NCI-H345 treated with DMSO at 0.1 percent for 48 hours (cell line): Measurements from ENCODE around the gene THOC3.
"Not testable (repeated sequence)": the region's sequence is repeated elsewhere in the genome, so short reads cannot be mapped to it uniquely, and the experiment has no call there.

Source experiments
- DNase-seq: peaks from one replicate; lab custom pipeline; 2025; ENCODE audit not compliant: unreplicated experiment; lab: John Stamatoyannopoulos, UW

THOC3 gene, protein sequence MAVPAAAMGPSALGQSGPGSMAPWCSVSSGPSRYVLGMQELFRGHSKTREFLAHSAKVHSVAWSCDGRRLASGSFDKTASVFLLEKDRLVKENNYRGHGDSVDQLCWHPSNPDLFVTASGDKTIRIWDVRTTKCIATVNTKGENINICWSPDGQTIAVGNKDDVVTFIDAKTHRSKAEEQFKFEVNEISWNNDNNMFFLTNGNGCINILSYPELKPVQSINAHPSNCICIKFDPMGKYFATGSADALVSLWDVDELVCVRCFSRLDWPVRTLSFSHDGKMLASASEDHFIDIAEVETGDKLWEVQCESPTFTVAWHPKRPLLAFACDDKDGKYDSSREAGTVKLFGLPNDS

DNA sequence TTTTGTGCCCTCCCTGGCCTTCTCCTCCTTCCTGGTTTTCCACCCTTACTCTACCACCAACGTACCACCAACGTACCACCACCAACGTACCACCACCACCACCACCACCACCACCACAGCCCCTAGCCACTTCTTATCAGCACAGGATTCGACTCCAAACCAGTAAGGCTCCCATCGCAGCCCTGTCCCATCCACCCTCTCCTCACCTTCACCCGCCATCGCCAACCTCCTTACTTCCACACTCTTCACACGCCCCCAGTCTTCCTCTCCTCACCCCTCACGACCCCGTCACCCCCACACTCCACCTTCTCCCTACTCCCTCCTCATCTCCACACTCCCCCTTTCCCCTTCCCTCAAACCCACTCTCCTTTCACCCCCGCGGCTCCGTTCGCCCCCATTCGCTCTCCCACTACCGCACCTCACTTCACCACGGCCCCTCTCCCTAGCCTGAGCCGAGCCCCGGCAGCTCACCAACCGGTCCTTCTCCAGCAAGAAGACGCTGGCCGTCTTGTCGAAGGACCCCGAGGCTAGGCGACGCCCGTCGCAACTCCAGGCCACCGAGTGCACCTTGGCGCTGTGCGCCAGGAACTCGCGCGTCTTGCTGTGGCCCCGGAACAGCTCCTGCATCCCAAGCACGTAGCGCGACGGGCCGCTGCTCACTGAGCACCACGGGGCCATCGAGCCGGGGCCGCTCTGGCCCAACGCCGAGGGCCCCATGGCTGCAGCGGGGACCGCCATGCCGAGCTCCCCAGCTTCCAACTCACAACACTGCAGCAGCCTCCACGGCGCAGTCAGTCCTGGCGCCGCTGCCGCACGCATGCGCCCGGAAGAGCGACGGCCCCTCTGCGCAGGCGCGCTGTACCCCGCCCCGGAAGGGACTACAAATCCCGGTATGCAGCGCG, at the start of gene THOC3:
Gene THOC3 (minus strand): TSS at position 845 of the 902 bp plus-strand sequence. CDS start 107 bp downstream, at position 738.
- not testable (repeated sequence) for DNase-seq

DNA sequence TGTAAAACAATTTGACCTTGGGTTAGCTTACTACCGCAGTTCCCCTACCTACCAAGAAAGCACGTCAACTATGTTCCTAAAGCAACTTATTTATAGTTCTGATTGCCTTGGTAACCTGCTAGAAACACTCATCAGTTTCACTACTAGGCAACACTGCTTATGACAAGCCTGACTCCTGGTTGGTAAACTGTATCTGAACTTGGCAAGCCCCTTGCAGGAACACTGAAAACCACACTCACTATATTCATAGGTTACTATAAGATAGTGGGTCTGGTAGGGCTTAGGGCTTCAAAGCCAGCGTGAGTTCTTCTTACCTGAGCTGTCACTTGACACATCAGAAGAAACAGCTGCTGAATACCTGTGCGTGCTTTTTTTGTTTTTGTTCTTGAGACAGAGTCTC, 49.2 kb upstream of the THOC3 start:
- not testable (repeated sequence) for DNase-seq

DNA sequence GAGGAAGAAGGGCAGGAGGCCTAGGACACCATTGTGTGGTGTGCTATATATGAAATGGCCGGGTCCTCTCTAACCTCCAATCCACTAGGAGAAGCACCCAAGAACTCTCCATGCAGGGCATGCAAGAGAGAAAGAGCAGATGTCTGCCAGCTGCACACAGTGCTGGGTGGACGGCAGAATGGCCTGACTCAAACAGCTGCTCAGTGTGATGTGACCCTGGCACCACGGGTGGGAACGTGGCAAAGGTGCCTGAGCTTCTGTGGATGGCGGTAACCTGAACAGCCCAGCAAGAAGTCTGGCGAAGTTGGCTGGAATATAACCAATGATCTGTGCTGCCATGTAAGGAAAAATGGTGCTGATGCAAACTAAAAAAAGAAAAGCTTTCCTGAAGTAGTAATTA, 46.2 kb upstream of the THOC3 start:
- not testable (repeated sequence) for DNase-seq

DNA sequence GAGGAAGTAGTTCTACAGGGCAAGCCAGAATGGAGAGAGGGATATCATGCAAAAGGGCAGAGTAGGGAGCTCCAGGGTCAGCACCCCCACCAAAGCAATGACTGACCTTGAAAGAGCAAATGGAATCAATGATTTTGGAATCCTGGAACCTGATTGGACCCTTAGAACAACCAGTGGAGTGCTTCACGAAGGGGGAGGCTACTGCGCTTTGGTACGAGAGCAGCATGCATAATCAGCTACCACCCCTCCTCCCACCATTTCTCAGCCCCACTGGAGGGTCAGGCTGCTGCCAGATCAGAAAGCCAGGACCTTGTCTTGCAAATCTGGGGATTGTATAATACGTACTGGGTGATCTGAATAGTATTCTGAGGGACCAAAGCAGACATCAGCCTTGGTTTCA, 43.0 kb upstream of the THOC3 start:
- DNase-seq: not testable (repeated sequence)

DNA sequence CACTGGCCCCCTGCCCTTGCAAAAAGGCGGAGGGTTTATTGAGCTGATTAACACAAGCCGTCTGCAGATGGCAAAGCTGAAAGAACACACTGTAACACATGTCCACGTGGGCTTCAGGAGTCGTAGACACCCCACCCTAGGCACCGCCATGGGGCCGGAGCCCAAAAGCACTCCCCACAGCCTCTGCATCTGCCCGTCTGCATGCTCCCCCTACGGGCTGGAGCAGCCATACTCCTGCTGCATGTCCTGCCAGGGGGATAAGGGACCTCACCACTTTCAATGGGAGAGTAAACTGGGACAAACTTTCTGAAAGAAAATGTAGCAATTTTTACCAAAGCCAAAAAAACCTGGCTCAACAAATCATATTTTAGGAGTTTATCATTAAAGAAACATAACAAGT, 42.1 kb upstream of the THOC3 start:
- not testable (repeated sequence) for DNase-seq

DNA sequence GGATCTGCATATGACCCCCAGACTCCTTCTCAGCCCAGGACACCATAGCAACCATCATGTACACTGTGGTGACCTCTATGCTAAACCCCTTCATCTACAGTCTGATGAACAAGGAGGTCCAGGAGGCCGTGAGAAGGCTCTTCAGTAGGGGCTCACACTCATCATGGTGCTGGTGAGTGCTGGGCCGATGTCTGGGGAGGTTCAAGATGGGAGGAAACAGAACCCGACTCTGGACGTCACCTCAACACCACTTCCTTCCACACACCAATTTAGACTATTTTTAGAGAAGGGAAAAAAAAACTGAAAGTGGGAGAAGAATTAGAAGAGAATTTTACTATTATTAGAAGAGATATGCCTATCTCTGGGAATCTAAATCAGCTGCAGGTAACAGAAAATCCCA, 39.1 kb upstream of the THOC3 start:
- DNase-seq: not testable (repeated sequence)

DNA sequence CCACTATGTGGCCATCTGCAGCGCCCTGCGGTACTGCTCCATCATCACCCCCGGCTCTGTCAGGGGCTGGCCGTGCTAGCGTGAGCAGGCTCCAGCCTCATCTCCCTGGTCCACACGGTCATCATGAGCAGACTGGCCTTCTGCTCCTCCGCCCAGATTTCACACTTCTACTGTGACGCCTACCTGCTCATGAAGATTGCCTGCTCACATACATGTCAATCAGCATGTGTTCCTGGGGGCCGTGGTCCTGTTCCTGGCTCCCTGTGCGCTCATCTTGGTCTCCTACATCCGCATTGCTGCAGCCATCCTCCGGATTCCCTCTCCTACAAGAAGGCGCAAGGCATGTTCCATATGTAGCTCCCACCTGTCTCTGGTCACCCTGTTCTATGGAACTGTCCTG, 38.7 kb upstream of the THOC3 start:
- not testable (repeated sequence) for DNase-seq

DNA sequence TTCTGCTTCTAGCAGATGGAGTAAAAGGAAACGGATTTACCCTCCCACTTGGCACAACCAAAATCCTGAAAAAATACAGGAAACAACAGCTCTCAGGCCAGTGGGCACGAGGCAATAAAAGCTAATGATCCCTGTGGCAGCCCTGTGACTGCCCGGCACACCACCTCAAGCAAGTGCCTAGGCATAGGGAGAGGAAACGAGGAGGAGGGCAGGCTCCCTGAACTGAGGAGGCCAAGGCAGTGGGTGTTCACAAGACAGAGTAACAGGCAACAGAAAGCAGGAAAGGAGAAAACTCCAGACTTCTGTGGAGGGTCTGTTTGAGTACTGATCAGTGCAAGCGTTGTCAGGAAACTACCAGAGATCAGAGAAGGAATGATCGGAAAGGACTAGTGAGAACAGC, 29.9 kb upstream of the THOC3 start:
- not testable (repeated sequence) for DNase-seq

DNA sequence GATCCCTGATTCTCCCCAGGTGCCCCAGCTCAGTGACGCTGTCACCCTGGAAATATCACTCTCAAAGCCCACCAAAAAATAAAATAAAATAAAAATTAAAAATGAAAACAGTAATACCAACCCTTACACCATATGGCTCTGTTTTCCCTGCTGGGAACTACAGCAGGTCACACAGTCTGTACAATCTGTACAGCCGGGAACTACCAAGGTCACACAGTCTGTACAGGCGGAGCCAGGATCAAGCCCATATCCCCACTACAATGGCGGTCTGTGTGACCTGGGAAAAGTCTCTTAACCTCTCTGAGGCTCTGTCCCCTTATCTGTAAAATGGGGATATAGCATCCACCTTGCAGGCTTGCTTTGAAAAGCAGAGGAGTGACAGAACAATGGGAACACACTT, 29.4 kb upstream of the THOC3 start:
- DNase-seq: not testable (repeated sequence)

DNA sequence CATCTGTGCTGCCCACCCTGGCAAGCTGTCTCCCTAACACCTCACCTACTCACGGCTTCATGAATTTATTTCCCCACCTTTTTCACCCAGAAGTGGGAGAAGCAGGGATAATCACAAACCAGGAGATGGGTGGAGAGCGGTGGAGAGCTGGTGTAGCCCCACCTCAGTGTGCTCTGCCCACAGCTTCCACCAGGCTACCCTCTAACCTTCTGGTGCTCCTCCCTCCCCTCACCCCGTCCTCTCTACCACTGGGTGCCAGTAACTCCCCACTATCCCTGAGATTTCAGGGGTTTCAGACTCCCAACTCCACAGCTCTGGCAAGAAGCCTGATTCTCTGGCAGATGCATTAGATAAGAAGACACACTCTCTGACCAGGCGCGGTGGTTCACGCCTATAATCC, 28.7 kb upstream of the THOC3 start:
- not testable (repeated sequence) for DNase-seq

DNA sequence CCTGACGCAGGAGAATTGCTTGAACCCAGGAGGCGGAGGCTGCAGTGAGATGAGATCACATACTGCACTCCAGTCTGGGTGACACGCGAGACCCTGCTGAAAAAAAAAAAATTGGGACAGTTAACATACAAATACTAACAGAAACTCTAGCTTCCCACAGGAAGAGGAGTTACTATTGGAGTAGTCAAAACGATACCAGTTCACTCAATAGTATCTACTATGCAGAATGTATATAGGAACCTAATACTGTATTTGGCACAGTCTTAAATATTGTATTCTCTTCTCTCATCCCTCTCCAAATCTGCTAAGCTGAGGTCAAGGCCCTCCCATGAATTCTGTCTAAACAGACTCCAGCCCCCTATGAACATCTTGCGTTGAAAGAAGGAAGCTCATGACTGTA, 27.4 kb upstream of the THOC3 start:
- DNase-seq: not testable (repeated sequence)

DNA sequence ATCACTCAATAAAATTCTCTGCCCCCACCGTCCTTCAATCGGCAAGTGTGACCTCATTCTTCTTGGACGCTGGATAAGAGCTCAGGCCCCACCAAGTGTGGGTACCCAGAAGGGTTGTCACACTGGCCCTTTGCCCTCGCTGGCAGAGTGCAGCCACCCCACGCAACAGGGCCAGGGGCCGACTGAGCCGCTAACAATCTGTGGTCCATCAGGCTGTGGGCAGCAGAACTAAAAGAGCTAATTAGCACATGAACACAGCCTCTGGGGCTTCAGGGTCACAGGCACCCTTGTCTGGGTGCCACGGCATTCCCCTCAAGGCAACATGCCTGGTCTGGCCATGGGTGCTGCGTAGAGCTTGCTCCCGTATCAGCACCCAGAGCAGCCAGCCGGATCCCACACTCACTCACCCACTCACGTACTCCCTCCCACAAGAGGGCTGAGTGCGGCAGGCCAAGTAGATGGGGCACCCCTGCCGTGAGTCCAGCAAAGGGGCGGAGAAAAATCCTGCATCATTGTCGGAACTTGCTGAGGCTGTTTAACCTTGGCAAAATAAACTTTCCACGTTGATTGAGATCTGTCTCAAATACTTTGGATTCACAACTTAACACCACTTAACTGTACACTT, 11.4 kb upstream of the THOC3 start:
- not testable (repeated sequence) for DNase-seq

DNA sequence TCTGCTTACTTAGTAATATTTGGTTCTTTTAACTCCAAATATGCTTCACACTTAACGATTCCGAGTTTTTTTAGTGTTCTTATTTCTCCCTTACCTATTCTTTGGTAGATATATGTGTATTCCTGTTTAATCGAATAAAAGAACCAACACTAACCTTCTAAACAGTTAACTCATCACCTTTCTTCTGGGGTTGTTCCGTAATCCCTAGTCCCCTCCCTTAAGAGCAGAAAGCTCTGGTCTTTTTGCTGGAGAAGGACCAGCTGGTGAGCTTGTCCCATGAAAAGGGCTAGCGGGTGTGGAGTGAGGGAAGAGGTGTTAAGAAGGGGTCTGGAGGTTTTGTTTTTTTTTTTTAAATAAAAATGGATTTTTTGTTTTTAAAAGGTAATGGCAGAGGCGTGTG, 266 bp upstream of the THOC3 start:
- not testable (repeated sequence) for DNase-seq

DNA sequence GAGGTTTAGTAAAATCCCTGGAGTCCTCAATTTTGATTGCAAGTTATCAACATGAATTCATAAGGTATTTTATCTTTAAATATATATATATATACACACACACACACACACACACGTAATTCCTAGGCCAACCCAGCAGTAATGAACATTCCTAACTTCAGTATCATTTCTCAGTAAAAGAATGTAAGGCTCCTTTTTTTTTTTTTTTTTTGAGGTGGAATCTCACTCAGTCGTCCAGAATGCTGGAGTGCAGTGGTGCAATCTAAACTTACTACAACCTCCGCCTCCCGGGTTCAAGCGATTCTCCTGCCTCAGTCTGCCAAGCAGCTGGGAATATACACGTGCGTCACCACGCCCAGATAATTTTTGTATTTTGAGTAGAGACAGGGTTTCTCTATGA, 5.8 kb downstream of the THOC3 start:
- DNase-seq: not testable (repeated sequence)

DNA sequence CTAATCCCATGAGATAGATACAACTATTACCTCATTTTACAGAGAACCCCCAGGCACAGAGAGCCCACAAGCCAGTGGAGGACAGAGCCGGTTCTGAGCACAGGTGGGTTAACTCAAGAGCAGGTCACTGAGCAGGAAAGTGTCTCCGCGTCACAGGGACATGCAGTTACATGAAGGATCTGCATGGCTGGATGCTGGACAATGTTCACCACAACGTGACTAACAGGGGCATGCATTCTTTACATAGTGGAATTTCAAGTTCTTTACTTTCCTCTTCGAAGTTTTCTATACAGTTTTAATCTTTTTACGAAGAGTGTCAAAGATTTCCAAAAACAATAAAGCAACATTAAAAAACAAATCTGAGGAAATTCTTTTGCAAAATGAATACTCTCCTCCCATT, 7.9 kb downstream of the THOC3 start:
- DNase-seq: not testable (repeated sequence)

DNA sequence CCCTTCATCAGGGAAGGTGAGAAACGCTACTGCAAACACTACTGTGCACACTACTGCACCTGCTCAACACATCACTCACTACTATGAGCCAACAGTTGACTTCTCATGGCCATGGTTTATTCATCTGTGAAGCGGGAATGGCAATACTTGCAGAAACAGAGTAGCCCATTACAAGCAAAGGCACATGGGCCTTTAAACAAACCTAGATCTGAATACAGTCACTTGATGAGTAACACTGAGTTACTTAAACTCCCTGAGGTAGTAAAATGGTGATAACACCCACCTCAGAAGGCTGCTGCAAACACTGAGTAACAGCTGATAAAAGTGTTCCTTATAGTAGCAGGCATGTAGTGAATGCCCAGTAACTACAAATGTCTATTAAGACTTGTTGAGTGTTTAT, 9.6 kb downstream of the THOC3 start:
- DNase-seq: not testable (repeated sequence)

DNA sequence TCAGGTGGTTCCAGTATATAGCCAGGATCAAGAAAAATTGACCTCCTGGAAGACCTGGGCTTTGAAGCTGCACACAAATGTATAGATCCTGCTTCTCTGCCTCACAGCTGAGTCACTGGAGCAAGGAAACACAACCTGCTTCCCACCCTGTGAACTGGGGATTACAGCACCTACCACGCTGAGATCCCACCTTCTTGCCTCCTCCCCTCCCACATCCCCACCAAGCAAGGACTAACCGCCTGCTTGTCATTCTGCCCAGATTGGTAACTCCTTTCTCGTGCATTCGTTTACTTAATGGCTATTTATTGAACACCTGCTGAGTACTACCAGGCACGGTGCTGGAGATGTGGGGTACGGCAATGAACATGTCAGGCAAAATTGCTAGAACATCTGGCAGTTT, 14.0 kb downstream of the THOC3 start:
- not testable (repeated sequence) for DNase-seq

DNA sequence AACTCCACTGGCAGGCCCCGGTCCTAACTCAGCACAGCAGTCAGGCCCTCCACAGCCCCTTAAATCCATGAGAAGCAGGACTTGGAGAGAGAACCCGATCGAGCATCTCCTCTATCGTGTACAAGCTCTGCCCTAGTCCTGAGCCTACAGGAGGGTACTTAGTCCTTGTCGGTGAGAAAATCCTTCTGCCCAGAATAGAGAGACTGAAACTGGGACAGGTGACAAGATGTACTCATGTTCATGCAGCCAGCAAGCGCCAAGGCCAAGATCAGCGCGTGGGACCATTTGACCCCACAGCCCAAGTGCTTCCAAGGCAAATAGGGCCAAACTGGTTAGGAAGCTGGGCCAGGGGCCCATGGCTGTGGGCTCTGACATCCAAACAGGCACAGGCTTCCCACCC, 15.3 kb downstream of the THOC3 start:
- not testable (repeated sequence) for DNase-seq

DNA sequence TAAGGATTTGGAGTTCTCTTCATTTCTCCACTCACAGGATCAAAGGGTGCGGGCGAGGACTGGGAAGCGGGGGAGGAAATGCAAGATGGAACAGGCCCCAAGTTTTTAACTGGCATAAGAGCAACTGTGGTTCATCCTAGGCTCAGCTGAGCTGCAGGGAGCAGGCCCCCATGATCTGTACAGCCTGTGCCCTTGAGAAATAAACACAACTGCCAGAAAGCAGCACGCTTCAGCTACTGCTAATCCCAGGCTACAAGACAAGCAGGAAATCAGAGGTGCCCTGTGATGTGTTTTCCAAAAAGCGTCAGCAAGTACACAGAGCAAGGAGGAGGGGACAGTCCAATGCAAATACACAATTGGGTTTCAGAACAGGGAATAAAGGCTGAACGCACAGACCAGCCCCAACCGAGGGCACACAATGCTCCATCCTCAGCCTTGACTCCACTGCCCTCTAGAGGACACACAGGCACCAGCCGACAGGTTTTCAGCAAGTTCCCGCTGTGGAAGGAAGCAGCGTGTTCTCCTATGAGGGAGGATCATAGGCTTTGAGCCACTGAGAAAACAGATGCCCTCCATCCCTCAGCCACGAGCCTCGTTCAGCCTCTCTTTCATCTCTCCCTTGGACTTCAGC, 16.7 kb downstream of the THOC3 start:
- DNase-seq: not testable (repeated sequence)

DNA sequence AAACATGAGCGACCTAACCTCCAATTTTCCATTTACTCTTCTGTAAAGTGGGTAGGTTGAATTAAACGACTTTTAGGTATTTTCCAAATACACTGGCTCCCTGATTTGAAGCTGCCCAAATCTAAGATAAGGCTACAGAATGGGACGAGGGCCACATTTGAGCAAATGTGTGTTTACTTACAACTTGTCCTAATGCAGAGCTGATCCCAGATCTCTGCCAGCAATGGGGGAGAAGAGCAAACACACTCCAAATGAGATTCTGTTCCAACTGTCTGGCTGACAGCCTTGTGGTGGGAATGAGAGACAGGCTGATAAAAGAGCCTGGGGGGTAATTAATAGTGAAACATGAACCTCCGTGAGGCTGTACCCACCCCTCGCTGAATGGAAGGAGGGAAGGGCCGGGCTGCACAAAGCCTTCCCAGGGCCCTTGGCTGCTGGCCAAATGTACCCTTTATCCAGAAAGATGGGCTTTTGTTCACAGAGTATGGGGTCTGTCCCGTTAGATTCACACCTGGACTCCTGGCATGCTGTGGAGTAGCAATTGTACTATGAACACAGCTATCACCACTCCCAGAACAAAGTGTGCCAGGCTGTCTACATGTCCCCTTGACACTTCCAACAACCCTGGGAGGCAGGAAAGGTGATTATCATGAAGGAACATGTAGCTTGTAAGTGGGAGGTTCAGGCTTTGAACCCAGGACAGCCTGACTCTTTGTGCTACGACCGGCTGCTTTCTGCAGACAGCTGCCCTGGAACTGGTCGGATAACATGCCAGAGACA, 19.6 kb downstream of the THOC3 start:
- DNase-seq: not testable (repeated sequence)
